ENCODE results near the gene PTPMT1.

The PTPMT1 gene

GRCh38 chr11:47578524-47579494 lies 13.4 kb downstream of the PTPMT1 start, which contains the start of the genes KBTBD4 and NDUFS3:
Gene KBTBD4, minus strand, starts transcription at chr11:47578970. Its CDS starts 19 bp downstream, at chr11:47578951.
Gene NDUFS3, plus strand, starts transcription at chr11:47579074. Its CDS starts 18 bp downstream, at chr11:47579092.
- H3K79me2 ChIP-seq (ENCODE audit: control insufficient read depth, insufficient read depth, low read length, unreplicated experiment) = peaks cover 40% of the 10 kb centered on the region
- H3K36me3 ChIP-seq (ENCODE audit: insufficient read depth, low read length) = peaks cover 12% of the 10 kb centered on the region; the same call in 1 of the 2 replicates
- H3K4me1 ChIP-seq (ENCODE audit: control insufficient read depth, insufficient read depth, low read length, unreplicated experiment) = peaks cover 18% of the 10 kb centered on the region
- H3K4me3 ChIP-seq (ENCODE audit: low read depth, low read length) = peak within 1 kb of the TSS; percentile 89
- peak within 1 kb of the TSS; percentile 73 for H3K27ac ChIP-seq (ENCODE audit: low read depth, low read length)
- H2AFZ ChIP-seq (ENCODE audit: low read length, unreplicated experiment) = peak within 1 kb of the TSS; percentile 43
- H3K27me3 ChIP-seq (ENCODE audit: insufficient read depth, low read length) = no peaks in the 10 kb centered on the region

- Histone ChIP-seq H3K79me2 (ENCODE audit: control insufficient read depth, insufficient read depth, low read length, unreplicated experiment) (peaks cover 25% of the 10 kb centered on the region), H3K4me1 (ENCODE audit: control insufficient read depth, insufficient read depth, low read length, unreplicated experiment) (peaks cover 7% of the 10 kb centered on the region), H3K36me3 (ENCODE audit: insufficient read depth, low read length) (peaks cover 11% of the 10 kb centered on the region; the same call in 1 of the 2 replicates), H3K27ac (ENCODE audit: low read depth, low read length) (no peak overlapping the region), H3K4me3 (ENCODE audit: low read depth, low read length) (no peak overlapping the region), H2AFZ (ENCODE audit: low read length, unreplicated experiment) (no peak overlapping the region), H3K27me3 (ENCODE audit: insufficient read depth, low read length) (no peaks in the 10 kb centered on the region)
Observed at GRCh38 chr11:47583844-47584243, 18.4 kb downstream of the PTPMT1 start.

- Histone ChIP-seq H2AFZ (ENCODE audit: low read length, unreplicated experiment) (no peak within 1 kb of the TSS), H3K4me1 (ENCODE audit: control insufficient read depth, insufficient read depth, low read length, unreplicated experiment) (no peaks in the 10 kb centered on the region), H3K27ac (ENCODE audit: low read depth, low read length) (no peak within 1 kb of the TSS), H3K27me3 (ENCODE audit: insufficient read depth, low read length) (no peaks in the 10 kb centered on the region), H3K4me3 (ENCODE audit: low read depth, low read length) (no peak within 1 kb of the TSS), H3K36me3 (ENCODE audit: insufficient read depth, low read length) (peaks cover 7% of the 10 kb centered on the region; the same call in 1 of the 2 replicates), H3K79me2 (ENCODE audit: control insufficient read depth, insufficient read depth, low read length, unreplicated experiment) (peaks cover 6% of the 10 kb centered on the region)
Observed at GRCh38 chr11:47586098-47586855, 20.9 kb downstream of the PTPMT1 start, which contains the start of gene FAM180B. Gene FAM180B, plus strand, starts transcription at chr11:47586678. Its CDS starts 91 bp downstream, at chr11:47586769.

- H3K79me2 ChIP-seq (ENCODE audit: control insufficient read depth, insufficient read depth, low read length, unreplicated experiment) = no peaks in the 10 kb centered on the region
- H3K27me3 ChIP-seq (ENCODE audit: insufficient read depth, low read length) = peaks cover 4% of the 10 kb centered on the region
- peaks cover 2% of the 10 kb centered on the region; the same call in 1 of the 2 replicates for H3K36me3 ChIP-seq (ENCODE audit: insufficient read depth, low read length)
- H2AFZ ChIP-seq (ENCODE audit: low read length, unreplicated experiment) = no peak overlapping the region
- H3K4me1 ChIP-seq (ENCODE audit: control insufficient read depth, insufficient read depth, low read length, unreplicated experiment) = no peaks in the 10 kb centered on the region
- no peak overlapping the region for H3K4me3 ChIP-seq (ENCODE audit: low read depth, low read length)
- no peak overlapping the region for H3K27ac ChIP-seq (ENCODE audit: low read depth, low read length)
Observed at GRCh38 chr11:47587039-47587716, 21.8 kb downstream of the PTPMT1 start.

GRCh38 chr11:47587723-47588326 lies 22.4 kb downstream of the PTPMT1 start:
- Histone ChIP-seq H2AFZ (ENCODE audit: low read length, unreplicated experiment) (no peak overlapping the region), H3K79me2 (ENCODE audit: control insufficient read depth, insufficient read depth, low read length, unreplicated experiment) (no peaks in the 10 kb centered on the region), H3K4me1 (ENCODE audit: control insufficient read depth, insufficient read depth, low read length, unreplicated experiment) (no peaks in the 10 kb centered on the region), H3K36me3 (ENCODE audit: insufficient read depth, low read length) (no peaks in the 10 kb centered on the region; the same call in 1 of the 2 replicates), H3K27me3 (ENCODE audit: insufficient read depth, low read length) (peaks cover 10% of the 10 kb centered on the region), H3K27ac (ENCODE audit: low read depth, low read length) (no peak overlapping the region), H3K4me3 (ENCODE audit: low read depth, low read length) (no peak overlapping the region)

- Histone ChIP-seq H3K4me3 (ENCODE audit: low read depth, low read length) (no peak overlapping the region), H3K36me3 (ENCODE audit: insufficient read depth, low read length) (no peaks in the 10 kb centered on the region; the same call in 1 of the 2 replicates), H2AFZ (ENCODE audit: low read length, unreplicated experiment) (no peak overlapping the region), H3K4me1 (ENCODE audit: control insufficient read depth, insufficient read depth, low read length, unreplicated experiment) (peaks cover 7% of the 10 kb centered on the region), H3K27ac (ENCODE audit: low read depth, low read length) (no peak overlapping the region), H3K79me2 (ENCODE audit: control insufficient read depth, insufficient read depth, low read length, unreplicated experiment) (no peaks in the 10 kb centered on the region), H3K27me3 (ENCODE audit: insufficient read depth, low read length) (peaks cover 23% of the 10 kb centered on the region)
Observed at GRCh38 chr11:47589118-47589517, 23.7 kb downstream of the PTPMT1 start.

GRCh38 chr11:47589584-47589976 lies 24.2 kb downstream of the PTPMT1 start:
- no peak overlapping the region for H3K4me3 ChIP-seq (ENCODE audit: low read depth, low read length)

GRCh38 chr11:47589977-47590861 lies 24.8 kb downstream of the PTPMT1 start:
- no peaks in the 10 kb centered on the region for H3K79me2 ChIP-seq (ENCODE audit: control insufficient read depth, insufficient read depth, low read length, unreplicated experiment)
- no peak overlapping the region for H2AFZ ChIP-seq (ENCODE audit: low read length, unreplicated experiment)
- peaks cover 34% of the 10 kb centered on the region for H3K27me3 ChIP-seq (ENCODE audit: insufficient read depth, low read length)
- no peaks in the 10 kb centered on the region for H3K36me3 ChIP-seq (ENCODE audit: insufficient read depth, low read length)
- H3K4me3 ChIP-seq (ENCODE audit: low read depth, low read length) = no peak overlapping the region
- H3K27ac ChIP-seq (ENCODE audit: low read depth, low read length) = no peak overlapping the region
- peaks cover 7% of the 10 kb centered on the region for H3K4me1 ChIP-seq (ENCODE audit: control insufficient read depth, insufficient read depth, low read length, unreplicated experiment)

More at GRCh38 chr11:47589584-47589976, 24.2 kb downstream of the PTPMT1 start:
- Histone ChIP-seq H3K36me3 (ENCODE audit: insufficient read depth, low read length) (no peaks in the 10 kb centered on the region), H3K27me3 (ENCODE audit: insufficient read depth, low read length) (peaks cover 28% of the 10 kb centered on the region), H3K79me2 (ENCODE audit: control insufficient read depth, insufficient read depth, low read length, unreplicated experiment) (no peaks in the 10 kb centered on the region), H2AFZ (ENCODE audit: low read length, unreplicated experiment) (no peak overlapping the region), H3K4me1 (ENCODE audit: control insufficient read depth, insufficient read depth, low read length, unreplicated experiment) (peaks cover 7% of the 10 kb centered on the region), H3K27ac (ENCODE audit: low read depth, low read length) (no peak overlapping the region)

- no peak overlapping the region for H3K27ac ChIP-seq (ENCODE audit: low read depth, low read length)
- no peak overlapping the region for H3K4me3 ChIP-seq (ENCODE audit: low read depth, low read length)
- H3K36me3 ChIP-seq (ENCODE audit: insufficient read depth, low read length) = no peaks in the 10 kb centered on the region
- peaks cover 42% of the 10 kb centered on the region for H3K27me3 ChIP-seq (ENCODE audit: insufficient read depth, low read length)
- no peak overlapping the region for H2AFZ ChIP-seq (ENCODE audit: low read length, unreplicated experiment)
- no peaks in the 10 kb centered on the region for H3K79me2 ChIP-seq (ENCODE audit: control insufficient read depth, insufficient read depth, low read length, unreplicated experiment)
- peaks cover 7% of the 10 kb centered on the region for H3K4me1 ChIP-seq (ENCODE audit: control insufficient read depth, insufficient read depth, low read length, unreplicated experiment)
Observed at GRCh38 chr11:47591764-47592163, 26.4 kb downstream of the PTPMT1 start.
